Stimulated activated CD8-positive, alpha-beta memory T cell treated with anti-CD3 and anti-CD28 coated beads, Interleukin-15, amount 100 ng/mL, for 4 hours (primary cell): ENCODE results near the gene SACM1L.

ENCODE experiments used
- DNase-seq, 2 donors: peaks; one replicate each; pipeline ENCODE4 v3.0.0-alpha.2; 2020; ENCODE audit warnings: low read depth in 2 of 2

The SACM1L gene

GRCh38 chr3:45785605-45786150, 96.5 kb downstream of the SACM1L start:
- DNase-seq = no peak

GRCh38 chr3:45786801-45787495, 97.8 kb downstream of the SACM1L start:
- DNase-seq = no peak

GRCh38 chr3:45787551-45787950, 98.4 kb downstream of the SACM1L start:
- DNase-seq = no peak

- DNase-seq = no peak
Observed at GRCh38 chr3:45789235-45789812, 100.1 kb downstream of the SACM1L start.

- DNase-seq = no peak
Observed at GRCh38 chr3:45790596-45790995, 101.4 kb downstream of the SACM1L start.

GRCh38 chr3:45792036-45792435, 102.8 kb downstream of the SACM1L start:
- no peak for DNase-seq

- no peak for DNase-seq
Observed at GRCh38 chr3:45792516-45793172, 103.4 kb downstream of the SACM1L start.

- DNase-seq = no peak
Observed at GRCh38 chr3:45793482-45794176, 104.4 kb downstream of the SACM1L start.

GRCh38 chr3:45794177-45794560, 105.0 kb downstream of the SACM1L start:
- DNase-seq = no peak

- DNase-seq = no peak
Observed at GRCh38 chr3:45794660-45795059, 105.5 kb downstream of the SACM1L start.
